ENCODE results near the gene DMKN.

The DMKN gene

GRCh38 chr19:35459414-35460082, 53.9 kb downstream of the DMKN start:
- no peak overlapping the region for H2BK120ac ChIP-seq (ENCODE audit: insufficient read depth, low read length, poor library complexity)
- H3K27me3 ChIP-seq (ENCODE audit: insufficient read depth, low read length) = no peaks in the 10 kb centered on the region
- no peak overlapping the region for H3K23ac ChIP-seq (ENCODE audit: low read length)
- H2AFZ ChIP-seq (ENCODE audit: insufficient read depth, low read length, poor library complexity) = no peak overlapping the region
- no peaks in the 10 kb centered on the region for H3K36me3 ChIP-seq (ENCODE audit: control insufficient read depth in 1 of 2, insufficient read depth in 2 of 2, low read length in 2 of 2)
- no peak overlapping the region for H4K8ac ChIP-seq (ENCODE audit: low read depth, low read length)
- H3K14ac ChIP-seq (ENCODE audit: low read length) = no peak overlapping the region
- no peak overlapping the region for H3K27ac ChIP-seq (ENCODE audit: low read depth, low read length)
- H3K9me3 ChIP-seq (ENCODE audit: insufficient read depth, low read depth, low read length) = no peaks in the 10 kb centered on the region
- no peak for DNase-seq
- no peaks in the 10 kb centered on the region for H3K4me1 ChIP-seq (ENCODE audit: control insufficient read depth in 1 of 2, insufficient read depth in 2 of 2, low read length in 2 of 2)
- whole genome bisulfite sequencing (ENCODE audit: extremely low coverage, insufficient coverage, insufficient read length) = no CpG with 5 or more reads among the region's 14 CpGs
- H4K91ac ChIP-seq (ENCODE audit: low read depth, low read length) = no peak overlapping the region
- no peak overlapping the region for H2AK5ac ChIP-seq (ENCODE audit: low read length)
- H4K12ac ChIP-seq (ENCODE audit: low read depth, low read length) = no peak overlapping the region
- H3K18ac ChIP-seq (ENCODE audit: low read length) = no peak overlapping the region
- no peaks in the 10 kb centered on the region for H3K79me1 ChIP-seq (ENCODE audit: low read length)
- no peak overlapping the region for H2BK12ac ChIP-seq (ENCODE audit: low read length)
- no peak overlapping the region for H3K4me3 ChIP-seq (ENCODE audit: low read depth, low read length)
- no peak overlapping the region for H2BK5ac ChIP-seq (ENCODE audit: low read depth, low read length, poor library complexity)
- H3K9ac ChIP-seq (ENCODE audit: low read length) = no peak overlapping the region
- H3K79me2 ChIP-seq (ENCODE audit: control insufficient read depth, insufficient read depth, low read length, poor library complexity) = no peaks in the 10 kb centered on the region
- no peak overlapping the region for H3K4me2 ChIP-seq (ENCODE audit: low read length)
- H3K4ac ChIP-seq (ENCODE audit: low read depth, low read length) = no peak overlapping the region

GRCh38 chr19:35458731-35459391, 54.6 kb downstream of the DMKN start:
- Histone ChIP-seq H3K18ac (ENCODE audit: low read length) (no peak overlapping the region), H4K12ac (ENCODE audit: low read depth, low read length) (no peak overlapping the region), H4K8ac (ENCODE audit: low read depth, low read length) (no peak overlapping the region), H4K91ac (ENCODE audit: low read depth, low read length) (no peak overlapping the region), H3K79me2 (ENCODE audit: control insufficient read depth, insufficient read depth, low read length, poor library complexity) (no peaks in the 10 kb centered on the region), H3K9me3 (ENCODE audit: insufficient read depth, low read depth, low read length) (no peaks in the 10 kb centered on the region), H3K14ac (ENCODE audit: low read length) (no peak overlapping the region), H3K23ac (ENCODE audit: low read length) (no peak overlapping the region), H3K4me3 (ENCODE audit: low read depth, low read length) (no peak overlapping the region), H3K36me3 (ENCODE audit: control insufficient read depth in 1 of 2, insufficient read depth in 2 of 2, low read length in 2 of 2) (no peaks in the 10 kb centered on the region), H2AK5ac (ENCODE audit: low read length) (no peak overlapping the region), H3K27me3 (ENCODE audit: insufficient read depth, low read length) (no peaks in the 10 kb centered on the region), H3K4ac (ENCODE audit: low read depth, low read length) (no peak overlapping the region), H3K27ac (ENCODE audit: low read depth, low read length) (no peak overlapping the region), H3K79me1 (ENCODE audit: low read length) (no peaks in the 10 kb centered on the region), H3K9ac (ENCODE audit: low read length) (no peak overlapping the region), H2AFZ (ENCODE audit: insufficient read depth, low read length, poor library complexity) (no peak overlapping the region), H3K4me1 (ENCODE audit: control insufficient read depth in 1 of 2, insufficient read depth in 2 of 2, low read length in 2 of 2) (no peaks in the 10 kb centered on the region), H2BK5ac (ENCODE audit: low read depth, low read length, poor library complexity) (no peak overlapping the region), H2BK120ac (ENCODE audit: insufficient read depth, low read length, poor library complexity) (no peak overlapping the region), H3K4me2 (ENCODE audit: low read length) (no peak overlapping the region), H2BK12ac (ENCODE audit: low read length) (no peak overlapping the region)
- WGBS (ENCODE audit: extremely low coverage, insufficient coverage, insufficient read length) = no CpG with 5 or more reads among the region's 10 CpGs
- peak in 1 of 2 donors; percentile 59 for DNase-seq

- Histone ChIP-seq H3K14ac (ENCODE audit: low read length) (no peak overlapping the region), H2AK5ac (ENCODE audit: low read length) (no peak overlapping the region), H3K4ac (ENCODE audit: low read depth, low read length) (no peak overlapping the region), H3K9me3 (ENCODE audit: insufficient read depth, low read depth, low read length) (no peaks in the 10 kb centered on the region), H4K12ac (ENCODE audit: low read depth, low read length) (no peak overlapping the region), H4K91ac (ENCODE audit: low read depth, low read length) (no peak overlapping the region), H2BK5ac (ENCODE audit: low read depth, low read length, poor library complexity) (no peak overlapping the region), H3K27ac (ENCODE audit: low read depth, low read length) (no peak overlapping the region), H2BK12ac (ENCODE audit: low read length) (no peak overlapping the region), H3K4me2 (ENCODE audit: low read length) (no peak overlapping the region), H3K18ac (ENCODE audit: low read length) (no peak overlapping the region), H3K4me1 (ENCODE audit: control insufficient read depth in 1 of 2, insufficient read depth in 2 of 2, low read length in 2 of 2) (no peaks in the 10 kb centered on the region), H3K9ac (ENCODE audit: low read length) (no peak overlapping the region), H3K27me3 (ENCODE audit: insufficient read depth, low read length) (no peaks in the 10 kb centered on the region), H3K79me2 (ENCODE audit: control insufficient read depth, insufficient read depth, low read length, poor library complexity) (no peaks in the 10 kb centered on the region), H3K4me3 (ENCODE audit: low read depth, low read length) (no peak overlapping the region), H3K79me1 (ENCODE audit: low read length) (no peaks in the 10 kb centered on the region), H3K36me3 (ENCODE audit: control insufficient read depth in 1 of 2, insufficient read depth in 2 of 2, low read length in 2 of 2) (no peaks in the 10 kb centered on the region), H2BK120ac (ENCODE audit: insufficient read depth, low read length, poor library complexity) (no peak overlapping the region), H4K8ac (ENCODE audit: low read depth, low read length) (no peak overlapping the region), H2AFZ (ENCODE audit: insufficient read depth, low read length, poor library complexity) (no peak overlapping the region), H3K23ac (ENCODE audit: low read length) (no peak overlapping the region)
- WGBS (ENCODE audit: extremely low coverage, insufficient coverage, insufficient read length) = no CpG with 5 or more reads among the region's 1 CpG
- DNase-seq = peak in 1 of 2 donors; percentile 62
These were observed 55.3 kb downstream of the DMKN start for GRCh38 chr19:35458192-35458591.

DNA sequence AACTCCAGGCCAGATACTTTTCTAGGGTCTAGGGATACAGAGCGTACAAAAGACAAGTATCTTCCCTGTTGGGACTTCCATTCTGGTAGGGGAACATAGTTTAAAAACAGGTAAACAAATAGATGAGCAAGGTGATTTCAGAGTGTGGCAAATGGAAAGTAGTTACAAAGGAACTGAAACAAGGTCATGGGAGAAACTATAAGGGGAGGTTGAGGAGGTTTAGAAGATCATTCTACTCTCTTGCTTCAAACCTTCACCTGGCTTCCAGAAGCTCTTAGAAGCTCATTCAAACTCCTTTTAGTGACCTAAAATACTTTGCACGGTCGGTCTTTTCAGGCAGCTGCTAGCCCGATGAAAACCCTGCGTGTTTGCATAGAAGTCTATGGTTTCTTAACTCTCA, 56.3 kb downstream of the DMKN start:
- Histone ChIP-seq H3K27ac (ENCODE audit: low read depth, low read length) (no peak overlapping the region), H3K36me3 (ENCODE audit: control insufficient read depth in 1 of 2, insufficient read depth in 2 of 2, low read length in 2 of 2) (no peaks in the 10 kb centered on the region), H3K23ac (ENCODE audit: low read length) (no peak overlapping the region), H2BK120ac (ENCODE audit: insufficient read depth, low read length, poor library complexity) (no peak overlapping the region), H2AFZ (ENCODE audit: insufficient read depth, low read length, poor library complexity) (no peak overlapping the region), H3K4me2 (ENCODE audit: low read length) (no peak overlapping the region), H3K79me1 (ENCODE audit: low read length) (no peaks in the 10 kb centered on the region), H3K79me2 (ENCODE audit: control insufficient read depth, insufficient read depth, low read length, poor library complexity) (no peaks in the 10 kb centered on the region), H3K9ac (ENCODE audit: low read length) (no peak overlapping the region), H2AK5ac (ENCODE audit: low read length) (no peak overlapping the region), H3K4me3 (ENCODE audit: low read depth, low read length) (no peak overlapping the region), H2BK12ac (ENCODE audit: low read length) (no peak overlapping the region), H3K4ac (ENCODE audit: low read depth, low read length) (no peak overlapping the region), H4K8ac (ENCODE audit: low read depth, low read length) (no peak overlapping the region), H3K18ac (ENCODE audit: low read length) (no peak overlapping the region), H3K9me3 (ENCODE audit: insufficient read depth, low read depth, low read length) (no peaks in the 10 kb centered on the region), H3K14ac (ENCODE audit: low read length) (no peak overlapping the region), H3K27me3 (ENCODE audit: insufficient read depth, low read length) (no peaks in the 10 kb centered on the region), H4K91ac (ENCODE audit: low read depth, low read length) (no peak overlapping the region), H4K12ac (ENCODE audit: low read depth, low read length) (no peak overlapping the region), H2BK5ac (ENCODE audit: low read depth, low read length, poor library complexity) (no peak overlapping the region), H3K4me1 (ENCODE audit: control insufficient read depth in 1 of 2, insufficient read depth in 2 of 2, low read length in 2 of 2) (no peaks in the 10 kb centered on the region)
- no CpG with 5 or more reads among the region's 5 CpGs for WGBS (ENCODE audit: extremely low coverage, insufficient coverage, insufficient read length)
- DNase-seq = no peak
